PFSK-1 (cell line): ENCODE measurements around the gene OR10A2.

Source experiments
- FOXP2 ChIP-seq: optimal IDR thresholded peaks from 2 replicates; pipeline ENCODE3; 2011; ENCODE audit warnings: borderline replicate concordance, control low read depth, inconsistent platforms; ENCODE audit not compliant: insufficient read depth; ENCODE audit errors: extremely low read length, extremely low read depth
- POLR2AphosphoS5 ChIP-seq: IDR thresholded peaks from 2 replicates; pipeline ENCODE4 v1.6.1; 2012; ENCODE audit warnings: low read depth, mild to moderate bottlenecking, control low read depth, low read length, moderate library complexity
- SIN3A ChIP-seq: IDR thresholded peaks from 2 replicates; pipeline ENCODE4 v1.6.1; 2012; ENCODE audit warnings: mild to moderate bottlenecking, low read length, moderate library complexity, borderline replicate concordance; ENCODE audit not compliant: insufficient read depth
- TAF1 ChIP-seq: IDR thresholded peaks from 2 replicates; pipeline ENCODE4 v1.6.1; 2012; ENCODE audit warnings: low read length, control low read depth, borderline replicate concordance; ENCODE audit not compliant: insufficient read depth
- TF ChIP-seq, protein P1 (sequence below), 2 experiments: IDR thresholded peaks; 2 replicates each; pipeline versions ENCODE4 v1.6.1 to v1.8.0; 2011 to 2012; ENCODE audit warnings: low read depth in 2 of 2, low read length in 2 of 2, control low read depth in 1 of 2, inconsistent platforms in 1 of 2, mild to moderate bottlenecking in 1 of 2, moderate library complexity in 1 of 2; ENCODE audit not compliant: insufficient read depth in 1 of 2

The OR10A2 gene

GRCh38 chr11:6855971-6856541 is 6.8 kb upstream of the OR10A2 start:
- TF ChIP-seq FOXP2 (no peak), POLR2AphosphoS5 (no peak), SIN3A (no peak), TAF1 (no peak)
- TF ChIP-seq, protein P1, sequence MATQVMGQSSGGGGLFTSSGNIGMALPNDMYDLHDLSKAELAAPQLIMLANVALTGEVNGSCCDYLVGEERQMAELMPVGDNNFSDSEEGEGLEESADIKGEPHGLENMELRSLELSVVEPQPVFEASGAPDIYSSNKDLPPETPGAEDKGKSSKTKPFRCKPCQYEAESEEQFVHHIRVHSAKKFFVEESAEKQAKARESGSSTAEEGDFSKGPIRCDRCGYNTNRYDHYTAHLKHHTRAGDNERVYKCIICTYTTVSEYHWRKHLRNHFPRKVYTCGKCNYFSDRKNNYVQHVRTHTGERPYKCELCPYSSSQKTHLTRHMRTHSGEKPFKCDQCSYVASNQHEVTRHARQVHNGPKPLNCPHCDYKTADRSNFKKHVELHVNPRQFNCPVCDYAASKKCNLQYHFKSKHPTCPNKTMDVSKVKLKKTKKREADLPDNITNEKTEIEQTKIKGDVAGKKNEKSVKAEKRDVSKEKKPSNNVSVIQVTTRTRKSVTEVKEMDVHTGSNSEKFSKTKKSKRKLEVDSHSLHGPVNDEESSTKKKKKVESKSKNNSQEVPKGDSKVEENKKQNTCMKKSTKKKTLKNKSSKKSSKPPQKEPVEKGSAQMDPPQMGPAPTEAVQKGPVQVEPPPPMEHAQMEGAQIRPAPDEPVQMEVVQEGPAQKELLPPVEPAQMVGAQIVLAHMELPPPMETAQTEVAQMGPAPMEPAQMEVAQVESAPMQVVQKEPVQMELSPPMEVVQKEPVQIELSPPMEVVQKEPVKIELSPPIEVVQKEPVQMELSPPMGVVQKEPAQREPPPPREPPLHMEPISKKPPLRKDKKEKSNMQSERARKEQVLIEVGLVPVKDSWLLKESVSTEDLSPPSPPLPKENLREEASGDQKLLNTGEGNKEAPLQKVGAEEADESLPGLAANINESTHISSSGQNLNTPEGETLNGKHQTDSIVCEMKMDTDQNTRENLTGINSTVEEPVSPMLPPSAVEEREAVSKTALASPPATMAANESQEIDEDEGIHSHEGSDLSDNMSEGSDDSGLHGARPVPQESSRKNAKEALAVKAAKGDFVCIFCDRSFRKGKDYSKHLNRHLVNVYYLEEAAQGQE (IDR thresholded peaks at IDR 0.05; ENCODE audit: insufficient read depth in 1 of 2, low read depth in 2 of 2, low read length in 2 of 2) = no peak

DNA sequence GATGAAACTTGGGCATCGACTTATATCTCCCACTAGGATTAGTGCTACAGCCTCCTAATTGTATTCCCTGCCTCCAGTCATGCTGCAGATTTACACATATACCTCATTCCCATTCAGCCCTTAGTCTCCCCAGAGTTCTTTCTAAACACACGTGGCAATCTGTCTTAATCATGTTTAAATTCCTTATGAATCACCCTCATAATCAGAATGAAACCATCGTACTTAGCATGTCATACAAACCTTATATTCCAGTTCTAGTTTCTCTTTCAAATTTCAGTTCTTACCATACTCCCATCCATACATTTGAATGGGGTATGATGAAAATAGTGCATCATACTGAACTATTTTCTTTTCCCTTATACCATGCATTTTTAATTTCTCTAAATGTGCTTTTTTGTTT is 6.0 kb upstream of the OR10A2 start:
- TF ChIP-seq POLR2AphosphoS5 = no peak
- TF ChIP-seq SIN3A = no peak
- no peak for TF ChIP-seq TAF1
- TF ChIP-seq, protein P1 (IDR thresholded peaks at IDR 0.05; ENCODE audit: insufficient read depth in 1 of 2, low read depth in 2 of 2, low read length in 2 of 2) = no peak
- TF ChIP-seq FOXP2 = no peak

DNA sequence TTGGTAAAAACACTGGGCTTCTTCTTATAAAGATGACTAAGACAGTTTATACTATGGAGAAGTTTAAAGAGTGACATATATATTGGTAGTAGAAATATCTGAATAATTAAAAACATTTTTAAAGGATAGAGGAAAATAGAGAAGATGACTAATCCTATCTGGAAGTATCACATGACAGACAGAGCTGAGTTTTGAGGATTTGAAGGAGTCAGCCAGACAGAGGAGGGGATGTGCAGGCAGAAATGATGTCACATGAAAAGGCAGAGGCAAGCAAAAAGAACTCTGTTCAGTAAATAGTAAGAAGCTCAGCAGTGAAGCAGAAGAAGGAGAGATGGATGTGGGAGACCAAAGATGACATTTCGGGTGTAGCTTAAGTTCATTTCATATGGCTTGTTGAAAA is 1.6 kb downstream of the OR10A2 start:
- no peak for TF ChIP-seq FOXP2
- no peak for TF ChIP-seq POLR2AphosphoS5
- no peak for TF ChIP-seq SIN3A
- TF ChIP-seq, protein P1 (IDR thresholded peaks at IDR 0.05; ENCODE audit: insufficient read depth in 1 of 2, low read depth in 2 of 2, low read length in 2 of 2) = no peak
- TF ChIP-seq TAF1 = no peak

- TF ChIP-seq TAF1 (no peak), SIN3A (no peak), POLR2AphosphoS5 (no peak), FOXP2 (no peak)
- TF ChIP-seq, protein P1 (IDR thresholded peaks at IDR 0.05; ENCODE audit: insufficient read depth in 1 of 2, low read depth in 2 of 2, low read length in 2 of 2) = no peak
Measured at GRCh38 chr11:6871278-6871677, 8.4 kb downstream of the OR10A2 start.

DNA sequence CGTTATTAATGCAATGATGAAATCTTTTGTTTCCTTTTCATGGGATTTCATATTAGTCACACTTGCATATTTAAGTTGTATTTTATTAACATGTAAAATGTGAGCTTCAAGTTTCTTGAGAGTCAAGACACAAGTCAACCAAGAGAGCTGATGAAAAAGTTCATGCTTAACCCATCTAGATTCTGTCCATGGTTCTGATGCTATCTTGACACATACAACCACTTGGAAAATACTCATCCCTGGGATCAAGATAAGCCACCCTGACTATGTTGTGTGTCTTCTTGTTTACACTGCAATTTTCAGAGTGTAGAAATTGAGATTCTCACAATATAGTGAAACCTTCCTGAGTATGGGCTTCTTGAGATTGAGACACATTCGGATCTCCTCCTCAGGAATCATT is 12.9 kb downstream of the OR10A2 start:
- TF ChIP-seq, protein P1 (IDR thresholded peaks at IDR 0.05; ENCODE audit: insufficient read depth in 1 of 2, low read depth in 2 of 2, low read length in 2 of 2) = peak in 1 of 2 experiments; percentile 76; a peak in 2 of 4 replicates
- no peak for TF ChIP-seq SIN3A
